Caco-2 (cell line): Measurements from ENCODE around the gene MAPK8IP3. TPM values are rescaled to one million over a fixed set of nuclear protein-coding genes. Genes with fewer than 3 reads are reported as not detected.

Experiments
- BruUV-seq: library from RNA; stranded (reverse); fragments of 400-500 nt; replicated peaks from 2 replicates; lab custom pipeline; 2021; lab: Mats Ljungman, UMichigan
- CTCF ChIA-PET: fragments of 300-600 bp; sonication (Branson Sonifier 250); formaldehyde crosslinking; loops from one replicate; lab custom pipeline; 2022; ENCODE audit warnings: antibody characterized with exemption; lab: Charles Lee
- POLR2A ChIA-PET: fragments of 300-600 bp; sonication (Branson Sonifier 250); formaldehyde crosslinking; loops from one replicate; lab custom pipeline; 2022; ENCODE audit warnings: antibody characterized with exemption; lab: Charles Lee
- DNase-seq, 2 experiments: peaks; one replicate each; pipeline versions ENCODE4 v3.0.0 to v3.0.0-alpha.2; 2020 to 2022
- H3K27me3 ChIP-seq: replicated peaks from 2 replicates; pipeline ENCODE4 v1.6.0; 2011; ENCODE audit warnings: low read length; ENCODE audit not compliant: control insufficient read depth, insufficient read depth
- H3K36me3 ChIP-seq: 2 replicates; pipeline ENCODE4 v1.5.1; 2011; ENCODE audit warnings: low read length; ENCODE audit not compliant: control insufficient read depth, insufficient read depth
- H3K4me1 ChIP-seq: fragments of 250-450 bp; sonication (Bioruptor Pico); 2 replicates; pipeline ENCODE4 v1.5.1; 2020; ENCODE audit warnings: mild to moderate bottlenecking
- H3K4me3 ChIP-seq: 2 replicates; pipeline ENCODE4 v1.5.1; 2011; ENCODE audit warnings: low read depth, mild to moderate bottlenecking, control low read depth, low read length
- H3K9me3 ChIP-seq: fragments of 250-450 bp; sonication (Bioruptor Pico); 2 replicates; pipeline ENCODE4 v1.5.1; 2020; ENCODE audit warnings: mild to moderate bottlenecking, moderate library complexity
- H3K27ac Mint-ChIP-seq: one replicate; pipeline ENCODE4 v1.8.0; 2022; ENCODE audit warnings: mixed read lengths; ENCODE audit not compliant: unreplicated experiment
- H3K27me3 Mint-ChIP-seq: one replicate; pipeline ENCODE4 v1.8.0; 2022; ENCODE audit warnings: mixed read lengths; ENCODE audit not compliant: insufficient read depth, unreplicated experiment
- H3K36me3 Mint-ChIP-seq: one replicate; pipeline ENCODE4 v1.8.0; 2022; ENCODE audit warnings: mild to moderate bottlenecking, mixed read lengths; ENCODE audit not compliant: insufficient read depth, unreplicated experiment
- H3K4me1 Mint-ChIP-seq: one replicate; pipeline ENCODE4 v1.8.0; 2022; ENCODE audit warnings: low read depth, mixed read lengths; ENCODE audit not compliant: unreplicated experiment
- H3K4me3 Mint-ChIP-seq: one replicate; pipeline ENCODE4 v1.8.0; 2022; ENCODE audit warnings: mild to moderate bottlenecking, moderate library complexity, mixed read lengths; ENCODE audit not compliant: unreplicated experiment
- H3K9me3 Mint-ChIP-seq: one replicate; pipeline ENCODE4 v1.8.0; 2022; ENCODE audit warnings: mixed read lengths; ENCODE audit not compliant: unreplicated experiment
- CTCF ChIP-seq, 2 experiments: fragments of 200-600 bp in 1 of 2; IDR thresholded peaks; 1 replicate in 1 of 2; 2 replicates in 1 of 2; pipeline versions ENCODE4 v1.5.1 to v1.8.0; 2011 to 2022; ENCODE audit warnings: antibody characterized with exemption in 1 of 2, control low read depth in 1 of 2, inconsistent platforms in 1 of 2, low read depth in 1 of 2, low read length in 1 of 2, mild to moderate bottlenecking in 1 of 2, moderate library complexity in 1 of 2; ENCODE audit not compliant: insufficient read depth in 1 of 2, severe bottlenecking in 1 of 2, unreplicated experiment in 1 of 2
- intact Hi-C: fragments of 100-400 bp; cut with micrococcal nuclease; formaldehyde crosslinking; loops from one replicate; pipeline ENCODE4 v1.10.0; 2022; ENCODE audit not compliant: unreplicated experiment
- total RNA-seq: library from RNA; stranded (reverse); gene quantifications from 2 replicates; pipeline ENCODE4 v1.2.3, GENCODE V29; 2022

MAPK8IP3 gene
- total RNA-seq, 1 experiment from 2014 or later, result 60.5 TPM

DNA sequence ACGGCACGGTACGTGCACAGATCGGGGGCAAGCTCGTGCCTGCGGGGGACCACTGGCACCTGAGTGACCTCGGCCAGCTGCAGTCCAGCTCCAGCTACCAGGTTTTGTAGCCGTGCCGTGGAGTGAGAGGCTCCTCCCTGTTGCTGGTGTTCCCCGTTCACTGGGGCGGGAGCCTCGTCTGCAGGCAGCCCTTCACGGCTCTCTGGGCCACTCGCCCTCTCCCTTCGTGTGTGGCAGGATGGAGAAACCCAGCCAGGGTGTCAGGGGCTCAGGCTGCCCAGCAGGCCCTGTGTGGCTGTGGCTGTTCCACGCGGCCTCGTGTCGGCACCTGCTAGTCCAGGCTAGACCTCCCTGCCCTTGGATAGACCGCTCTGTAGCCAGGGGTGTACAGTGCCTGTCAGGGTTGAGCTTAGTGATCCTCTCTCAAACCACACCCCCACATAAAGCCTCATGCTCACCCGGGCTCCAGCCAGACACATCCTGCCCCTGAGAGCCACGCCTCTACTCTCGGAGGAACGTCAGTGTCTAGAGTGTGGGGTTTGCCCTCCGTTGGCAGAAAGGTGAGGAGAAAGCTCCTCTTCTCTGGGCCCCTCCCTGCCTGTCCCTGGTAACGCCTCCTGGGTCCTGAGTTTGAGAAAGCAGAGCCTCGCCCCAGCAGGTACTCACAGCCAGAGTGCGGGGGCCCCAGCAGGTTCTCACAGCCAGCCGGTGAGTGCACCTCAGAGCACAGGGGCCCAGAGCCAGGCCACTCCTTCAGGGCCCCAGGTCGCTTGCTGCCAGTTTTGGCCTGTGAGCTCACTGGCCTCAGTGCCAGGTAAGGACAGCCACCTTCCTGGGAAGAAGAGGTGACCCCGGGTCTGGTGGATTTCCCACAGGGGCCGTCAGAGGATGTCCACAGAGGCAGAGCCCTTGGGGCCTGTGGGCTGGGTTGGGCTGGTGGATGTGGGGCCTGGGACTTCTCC, 37.7 kb downstream of the MAPK8IP3 start:
- H3K27me3 ChIP-seq, result no peaks in the 10 kb centered on the region
- H3K4me1 ChIP-seq, result no peaks in the 10 kb centered on the region
- ChIA-PET POLR2A (no interaction called here), CTCF (no interaction called here)
- H3K9me3 ChIP-seq, result no peaks in the 10 kb centered on the region
- no TSS peak for BruUV-seq
- H3K27me3 Mint-ChIP-seq, result no peaks in the 10 kb centered on the region
- H3K4me3 Mint-ChIP-seq, result no peak overlapping the region
- no peak overlapping the region for H3K4me3 ChIP-seq
- H3K27ac Mint-ChIP-seq, result no peak overlapping the region
- H3K36me3 ChIP-seq, result no peaks in the 10 kb centered on the region
- no peak for TF ChIP-seq CTCF (IDR thresholded peaks at IDR 0.05; ENCODE audit: insufficient read depth in 1 of 2, low read depth in 1 of 2, low read length in 1 of 2, severe bottlenecking in 1 of 2, unreplicated experiment in 1 of 2)
- H3K36me3 Mint-ChIP-seq, result peaks cover 13% of the 10 kb centered on the region
- intact Hi-C loops, result no loop called here
- no peaks in the 10 kb centered on the region for H3K4me1 Mint-ChIP-seq
- DNase-seq, result no peak
- H3K9me3 Mint-ChIP-seq, result no peaks in the 10 kb centered on the region

DNA sequence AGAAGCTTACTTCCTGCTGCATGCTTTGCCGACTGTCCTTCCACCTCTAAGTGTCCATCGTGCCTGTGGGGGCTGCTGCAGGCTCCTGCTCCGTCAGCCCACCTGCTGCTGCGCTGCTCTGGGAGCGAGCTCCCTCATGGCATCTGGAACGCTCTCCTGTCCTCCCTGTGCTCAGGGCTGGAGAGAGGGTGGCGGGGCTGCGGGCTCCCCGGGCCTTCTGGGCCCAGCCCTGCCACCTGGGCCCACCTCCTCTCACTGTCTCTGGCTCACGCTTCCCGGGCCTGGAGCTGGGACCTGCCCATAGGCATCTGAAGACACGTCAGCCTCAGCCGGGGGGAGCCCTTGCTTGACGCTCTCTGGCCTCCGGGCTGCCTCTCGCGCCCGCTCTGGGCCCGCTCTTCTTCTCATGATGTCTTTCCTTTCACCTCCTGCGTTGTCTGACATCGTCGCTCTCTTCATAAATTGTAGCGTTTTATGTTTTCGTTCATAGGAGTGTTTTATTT, 38.4 kb downstream of the MAPK8IP3 start:
- CTCF ChIA-PET, result no interaction called here

More for the DNA sequence above, 38.4 kb downstream of the MAPK8IP3 start:
- Histone ChIP-seq H3K9me3 (no peaks in the 10 kb centered on the region), H3K27me3 (no peaks in the 10 kb centered on the region), H3K4me3 (no peak overlapping the region), H3K36me3 (no peaks in the 10 kb centered on the region), H3K4me1 (no peaks in the 10 kb centered on the region)
- no TSS peak for BruUV-seq
- DNase-seq, result no peak
- intact Hi-C loops, result no loop called here
- H3K9me3 Mint-ChIP-seq, result no peaks in the 10 kb centered on the region
- POLR2A ChIA-PET, result no interaction called here
- no peaks in the 10 kb centered on the region for H3K27me3 Mint-ChIP-seq
- TF ChIP-seq CTCF (IDR thresholded peaks at IDR 0.05; ENCODE audit: insufficient read depth in 1 of 2, low read depth in 1 of 2, low read length in 1 of 2, severe bottlenecking in 1 of 2, unreplicated experiment in 1 of 2), result no peak
- no peaks in the 10 kb centered on the region for H3K4me1 Mint-ChIP-seq
- H3K4me3 Mint-ChIP-seq, result no peak overlapping the region
- no peak overlapping the region for H3K27ac Mint-ChIP-seq
- H3K36me3 Mint-ChIP-seq, result peaks cover 18% of the 10 kb centered on the region
